ENCODE data around the gene SPDL1.

The SPDL1 gene

DNA sequence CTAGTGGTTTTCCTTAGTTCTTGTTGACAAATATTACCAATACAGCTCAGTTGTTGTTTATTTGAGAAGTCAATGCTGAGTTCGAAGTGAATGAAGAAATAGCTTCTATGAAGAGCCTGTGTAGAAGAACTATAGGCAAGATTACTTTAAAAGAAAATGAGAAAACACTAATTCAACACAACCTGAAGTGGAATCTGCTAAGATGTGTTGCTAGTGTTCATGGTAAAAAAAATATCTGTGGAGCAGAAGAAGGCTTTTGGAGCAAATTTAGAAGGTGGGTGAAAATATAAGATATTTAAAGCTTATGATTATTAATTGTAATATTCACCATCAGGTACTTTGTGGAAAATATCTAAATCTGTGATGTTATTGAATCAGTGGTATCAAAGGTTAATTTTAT is 51.0 kb downstream of the SPDL1 start:
- DNase-seq, result no peak

DNA sequence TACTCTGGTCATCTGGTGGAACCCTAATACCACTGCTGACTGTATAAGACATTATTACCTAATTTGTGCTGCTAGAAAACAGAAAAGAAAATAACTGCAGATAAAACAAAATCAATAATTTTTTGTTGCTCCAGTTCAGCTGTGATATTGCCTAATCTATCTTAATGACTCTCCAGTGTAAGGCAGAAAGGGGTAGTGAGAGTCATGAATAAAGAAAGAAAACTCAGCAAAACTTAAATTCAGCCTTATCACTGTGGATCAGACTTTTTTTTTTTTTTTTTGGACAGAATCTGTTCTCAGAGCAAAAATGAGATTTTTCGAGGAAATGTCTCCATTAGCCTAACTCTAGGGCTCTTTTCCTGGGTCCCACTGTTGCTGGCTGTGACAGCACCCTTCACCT is 52.4 kb downstream of the SPDL1 start:
- no peak for DNase-seq

DNA sequence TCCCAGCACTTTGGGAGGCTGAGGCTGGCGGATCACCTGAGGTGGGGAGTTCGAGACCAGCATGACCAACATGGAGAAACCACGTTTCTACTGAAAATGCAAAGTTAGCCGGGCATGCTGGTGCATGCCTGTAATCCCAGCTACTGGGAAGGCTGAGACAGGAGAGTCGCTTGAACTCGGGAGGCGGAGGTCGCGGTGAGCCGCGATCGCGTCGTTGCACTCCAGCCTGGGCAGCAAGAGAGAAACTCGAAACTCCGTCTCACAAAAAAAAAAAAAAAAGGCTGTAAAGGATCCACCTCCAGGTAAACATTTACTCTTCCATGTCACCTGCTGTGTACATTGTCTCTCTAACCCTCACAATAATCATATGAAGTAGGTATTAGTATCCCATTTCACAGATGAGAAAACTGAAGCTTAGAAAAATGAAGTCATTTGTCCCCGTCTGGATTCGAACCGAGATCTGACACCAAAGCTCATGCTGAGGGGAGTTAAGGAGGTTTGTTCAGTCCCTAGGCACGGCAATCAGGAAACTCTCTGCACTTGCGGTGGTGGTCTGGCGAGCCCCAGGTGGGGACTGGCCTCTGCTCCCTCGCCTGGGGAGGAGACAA is 53.0 kb downstream of the SPDL1 start:
- no peak for DNase-seq

DNA sequence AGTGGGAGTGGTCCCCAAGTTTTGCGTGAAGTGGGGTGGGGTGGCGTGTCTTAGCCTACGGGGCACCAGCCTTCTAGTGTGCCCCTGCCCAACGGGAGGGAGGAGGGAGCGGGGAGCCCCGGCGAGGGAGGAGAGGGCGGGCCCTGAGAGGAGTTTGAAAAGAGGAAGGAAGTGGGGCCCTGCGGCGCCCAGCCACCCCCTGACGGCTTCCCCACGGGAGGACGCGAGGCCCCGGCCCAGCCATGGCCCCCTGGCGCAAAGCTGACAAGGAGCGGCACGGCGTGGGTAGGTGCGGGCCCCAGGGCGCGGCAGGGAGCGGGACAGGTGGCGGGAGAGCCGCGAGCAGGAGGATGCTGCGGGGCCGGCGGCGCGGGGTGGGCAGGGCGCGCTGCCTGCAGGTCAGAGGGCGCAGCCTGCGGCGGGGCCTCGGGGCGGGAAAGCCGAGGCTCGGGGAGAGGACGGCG is 53.5 kb downstream of the SPDL1 start, which contains the start of gene DOCK2:
DOCK2 (plus strand) TSS at position 191 of the 464 bp plus-strand sequence; CDS start at position 243, 52 bp downstream.
- DNase-seq, result no peak

DNA sequence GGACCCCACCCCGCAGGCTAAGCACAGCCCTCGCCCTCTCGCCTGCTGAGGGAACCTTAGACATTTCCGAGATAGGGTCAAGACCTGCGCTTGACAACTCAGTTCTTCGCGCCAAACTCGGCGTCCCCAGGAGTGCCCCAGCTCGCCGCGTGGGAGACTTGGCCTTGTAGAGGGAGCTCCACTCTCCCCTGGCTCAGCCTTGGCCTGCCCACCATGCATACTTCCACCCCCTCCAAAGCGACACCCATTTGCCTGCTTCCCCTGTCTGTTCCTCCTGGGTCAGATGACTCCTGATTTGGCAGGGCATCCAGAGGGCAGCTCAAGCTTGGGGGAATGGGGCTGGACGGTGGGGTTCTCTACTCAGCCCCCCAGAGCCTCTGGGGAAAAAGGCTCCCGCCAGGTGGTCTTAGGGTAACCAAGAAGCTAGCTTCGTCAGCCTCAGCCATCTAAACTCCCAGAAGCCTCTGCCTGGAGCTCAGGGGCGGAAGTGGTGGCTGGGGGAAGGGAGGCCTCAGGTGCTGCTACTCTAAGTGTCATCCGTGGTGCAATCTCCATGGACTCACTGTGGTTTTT is 54.1 kb downstream of the SPDL1 start:
- no peak for DNase-seq

DNA sequence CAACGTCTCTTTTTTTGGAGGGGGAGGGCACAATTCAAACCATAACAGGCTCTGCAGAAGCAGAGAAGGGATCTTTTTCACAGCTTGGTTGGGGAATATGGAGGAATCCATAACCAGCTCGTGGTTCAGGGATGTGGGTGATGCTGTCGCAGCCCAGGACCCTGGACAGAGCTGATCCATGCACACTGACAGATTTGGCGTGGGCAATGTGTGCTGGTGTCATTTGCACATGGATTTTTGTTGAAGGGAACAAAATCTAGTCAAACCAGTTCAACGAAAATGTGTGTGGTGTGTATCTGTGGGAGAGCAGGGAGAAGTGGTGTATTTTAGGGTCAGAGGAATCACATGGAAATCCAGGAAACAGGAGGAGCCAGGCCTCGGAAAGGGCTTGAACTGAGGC is 57.7 kb downstream of the SPDL1 start:
- no peak for DNase-seq

DNA sequence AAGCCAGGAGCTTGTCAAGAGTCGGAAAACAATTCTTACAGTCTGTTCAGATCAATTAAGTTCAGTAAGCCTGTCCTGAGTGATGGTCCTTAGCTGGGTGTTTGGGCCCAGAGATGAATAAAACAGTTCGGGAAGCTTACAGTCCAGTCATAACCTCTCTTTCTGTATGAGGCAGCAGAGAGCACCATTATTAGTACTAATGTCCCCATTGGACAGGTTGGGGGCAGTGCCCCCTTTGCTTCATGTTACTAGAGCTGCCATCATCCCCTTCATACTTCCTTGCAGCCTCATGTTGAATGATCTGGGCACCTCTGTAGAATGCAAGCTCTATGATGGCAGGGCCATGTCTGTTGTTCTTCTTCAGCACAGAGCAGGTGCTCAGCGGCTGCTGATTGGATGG is 63.3 kb downstream of the SPDL1 start:
- DNase-seq, result no peak

DNA sequence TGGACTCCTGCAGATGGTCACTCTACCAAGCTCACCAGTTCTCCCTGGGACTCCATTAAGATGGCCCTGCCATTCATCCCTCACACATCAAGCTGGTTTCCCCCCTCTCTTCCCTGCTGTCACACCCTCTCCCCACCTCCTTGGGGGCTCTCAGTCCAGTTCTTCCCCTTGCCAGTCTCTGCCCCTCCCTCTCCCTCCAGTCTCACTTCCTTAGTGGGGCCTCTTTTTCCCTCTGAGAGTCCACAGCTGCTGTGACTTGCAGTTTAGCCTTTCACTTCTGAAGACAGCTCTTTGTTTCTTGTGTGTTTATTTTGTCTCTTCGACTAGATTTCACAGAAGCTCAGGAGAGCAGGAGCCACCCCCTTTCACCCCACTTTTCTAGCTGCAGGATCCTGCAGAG is 64.0 kb downstream of the SPDL1 start:
- no peak for DNase-seq

DNA sequence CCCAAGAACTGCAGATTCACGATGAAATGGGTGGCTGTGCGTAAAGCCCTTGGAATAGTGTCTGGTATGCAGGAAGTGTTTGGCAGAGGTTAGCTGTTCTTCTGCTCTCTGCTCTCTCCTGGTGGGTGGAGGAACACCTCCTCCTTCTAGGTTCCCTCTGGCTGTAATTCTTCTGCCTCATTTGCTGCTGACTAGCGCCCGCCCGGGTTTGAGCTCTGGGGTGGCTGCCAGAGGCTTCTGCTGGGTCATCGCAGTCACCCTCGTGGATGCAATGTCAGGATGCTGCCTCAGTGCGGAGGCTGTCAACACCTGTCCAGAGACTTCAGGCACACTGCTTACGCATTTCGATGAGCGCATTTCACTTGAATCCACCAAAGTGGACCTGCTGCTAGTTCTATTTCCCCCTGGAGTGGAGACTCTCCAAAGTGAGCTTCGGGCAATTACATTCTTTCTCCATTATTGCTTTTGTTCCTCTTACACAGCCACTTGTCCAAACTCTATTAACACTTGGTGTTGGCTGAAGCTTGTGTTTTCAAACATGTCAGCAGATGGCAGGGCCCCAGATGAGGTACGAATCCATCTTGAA is 65.2 kb downstream of the SPDL1 start:
- no peak for DNase-seq

DNA sequence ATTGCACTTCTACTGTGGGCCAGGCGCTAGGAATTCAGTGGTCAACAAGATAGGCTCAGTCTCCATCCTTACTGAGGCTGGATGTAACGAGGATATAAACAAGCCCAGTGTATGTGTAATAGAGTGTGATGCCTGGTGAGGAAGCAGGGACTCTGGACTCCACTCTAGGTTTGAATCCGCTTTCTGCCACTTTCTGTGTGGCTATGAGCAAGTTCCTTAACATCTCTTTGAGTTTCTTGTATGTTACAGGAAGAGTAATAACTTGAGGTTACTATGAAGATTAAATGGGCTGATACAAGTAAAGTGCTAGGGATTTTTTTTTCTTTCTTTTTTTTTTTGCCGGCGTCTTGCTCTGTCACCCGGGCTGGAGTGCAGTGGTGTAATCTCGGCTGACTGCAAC is 65.9 kb downstream of the SPDL1 start:
- no peak for DNase-seq

DNA sequence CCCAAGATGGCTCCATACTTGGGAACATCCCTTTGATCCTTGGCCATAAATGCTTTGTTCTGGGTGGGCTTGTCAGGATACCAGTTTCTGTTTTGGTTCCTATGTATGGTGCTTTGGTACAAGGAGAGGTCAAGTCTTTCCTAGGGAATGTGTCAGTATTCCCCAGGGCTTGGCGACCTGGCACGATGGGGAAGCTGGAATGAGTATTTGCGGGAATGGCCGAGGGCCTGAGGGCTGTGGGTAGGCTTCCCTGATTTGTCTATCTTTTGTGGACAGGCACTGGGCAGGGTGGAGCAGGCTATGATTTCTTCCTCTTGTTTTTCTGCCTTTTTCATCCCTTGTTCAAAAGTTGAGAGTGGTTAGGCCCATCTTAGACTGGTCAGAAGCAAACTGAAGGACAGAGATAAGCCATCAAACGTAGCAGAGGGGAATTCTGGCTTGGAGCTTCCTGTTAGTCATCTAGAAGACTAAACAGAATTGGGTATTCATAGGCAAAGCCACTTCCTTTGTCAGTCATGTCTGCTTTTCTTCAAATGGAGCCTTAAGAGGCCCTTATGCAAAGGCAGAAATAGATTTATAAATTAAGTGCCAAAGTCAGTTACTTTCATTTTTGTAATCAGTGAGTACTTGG is 67.2 kb downstream of the SPDL1 start:
- no peak for DNase-seq

DNA sequence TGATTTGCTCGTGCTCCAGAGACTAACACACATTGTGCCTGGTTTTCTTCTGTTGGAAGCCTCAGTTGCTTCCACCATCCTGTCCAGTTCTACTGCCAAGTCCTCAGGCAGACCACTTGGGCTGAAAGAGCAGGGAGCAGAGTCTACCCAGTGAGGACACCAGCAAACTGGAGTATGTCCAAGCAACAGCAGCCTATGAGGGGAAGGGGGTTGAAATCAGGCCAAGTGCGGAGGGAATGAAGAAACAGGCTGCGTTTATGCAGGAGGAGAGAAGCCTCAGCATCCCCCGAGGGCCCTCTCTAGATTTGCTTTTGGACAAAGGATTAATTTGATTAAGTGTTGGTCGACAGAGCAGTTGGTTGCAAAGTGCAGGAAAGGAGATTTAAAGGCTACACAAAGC is 68.0 kb downstream of the SPDL1 start:
- DNase-seq, result no peak

DNA sequence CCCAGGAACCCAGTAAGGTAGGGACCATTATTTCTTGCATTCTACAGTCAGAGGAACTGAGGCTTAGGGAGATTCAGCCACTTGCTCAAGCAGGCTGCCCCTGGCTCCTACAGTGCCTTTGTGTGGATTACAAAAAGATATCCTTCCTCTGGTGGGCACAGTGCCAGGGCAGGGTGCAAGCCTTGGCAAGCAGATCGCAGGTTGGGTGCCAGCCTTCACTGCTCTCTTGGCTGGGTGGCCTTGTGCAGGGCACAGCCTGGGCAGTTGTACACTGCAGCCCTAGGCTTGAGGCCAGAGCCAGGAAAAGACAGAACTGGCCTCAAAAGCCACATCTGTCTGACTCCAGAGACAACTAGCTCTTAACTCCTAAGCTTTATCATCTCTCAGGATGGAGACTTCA is 68.5 kb downstream of the SPDL1 start:
- no peak for DNase-seq

DNA sequence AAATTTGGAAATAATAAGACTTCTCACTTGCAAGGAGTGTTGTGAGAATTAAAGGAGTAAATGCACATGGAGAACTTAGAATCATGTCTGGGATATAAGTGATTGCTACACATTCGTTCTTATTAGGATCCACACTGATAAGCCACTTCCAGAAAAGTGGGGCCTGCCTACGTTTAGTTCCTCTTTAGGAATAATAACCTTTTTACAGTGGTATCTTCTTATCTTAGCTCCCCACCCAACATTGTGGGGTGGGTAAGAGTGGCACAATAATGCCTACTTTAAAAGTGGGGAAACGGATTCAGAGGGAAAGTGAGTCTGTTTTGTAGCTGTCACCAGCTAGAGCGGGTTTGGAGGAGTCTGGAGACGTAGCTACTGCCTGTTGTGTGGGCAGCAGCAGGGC is 69.5 kb downstream of the SPDL1 start:
- no peak for DNase-seq

Data from NCI-H526 treated with DMSO at 0.1 percent for 48 hours (cell line).